GM12801 (cell line): Measurements from ENCODE around the gene PP2D1.

Experiments
- CTCF ChIP-seq: IDR thresholded peaks from one replicate; pipeline ENCODE4 v1.5.1; 2011; ENCODE audit warnings: control low read depth; ENCODE audit not compliant: insufficient read length; ENCODE audit errors: extremely low read depth

The PP2D1 gene

GRCh38 chr3:20043825-20044224, 31.8 kb upstream of the PP2D1 start:
- TF ChIP-seq CTCF: no peak

GRCh38 chr3:20043396-20043795, 31.3 kb upstream of the PP2D1 start:
- TF ChIP-seq CTCF: no peak

- TF ChIP-seq CTCF: no peak
Observed at GRCh38 chr3:20042331-20042730, 30.3 kb upstream of the PP2D1 start.

GRCh38 chr3:20041197-20041780, 29.2 kb upstream of the PP2D1 start:
- TF ChIP-seq CTCF: no peak

GRCh38 chr3:20040548-20041196, 28.6 kb upstream of the PP2D1 start:
- no peak for TF ChIP-seq CTCF

- TF ChIP-seq CTCF: no peak
Observed at GRCh38 chr3:20039765-20040547, 27.9 kb upstream of the PP2D1 start, which contains the start of gene KAT2B. KAT2B (plus strand) TSS chr3:20040446; CDS start chr3:20040478, 32 bp downstream.

- no peak for TF ChIP-seq CTCF
Observed at GRCh38 chr3:20039466-20039764, 27.4 kb upstream of the PP2D1 start.
